HCEC 1CT (cell line): ENCODE data around the gene ESR1.
"Not testable (repeated sequence)": the region's sequence is repeated elsewhere in the genome, so short reads cannot be mapped to it uniquely, and the experiment has no call there.

Experiments used
- DNase-seq: peaks from one replicate; pipeline ENCODE4 v3.0.0-alpha.2; 2017

The ESR1 gene

GRCh38 chr6:151998784-151999183 is 191.3 kb downstream of the ESR1 start:
- no peak for DNase-seq

GRCh38 chr6:151999194-151999593 is 191.7 kb downstream of the ESR1 start:
- no peak for DNase-seq

- no peak for DNase-seq
Observed at GRCh38 chr6:152001408-152001807, 193.9 kb downstream of the ESR1 start.

- DNase-seq = no peak
Observed at GRCh38 chr6:152002306-152002705, 194.8 kb downstream of the ESR1 start.

GRCh38 chr6:152004036-152004566 is 196.6 kb downstream of the ESR1 start:
- DNase-seq = peak; percentile 24

- no peak for DNase-seq
Observed at GRCh38 chr6:152004896-152005295, 197.4 kb downstream of the ESR1 start.

- no peak for DNase-seq
Observed at GRCh38 chr6:152008779-152009178, 201.3 kb downstream of the ESR1 start.

- DNase-seq = no peak
Observed at GRCh38 chr6:152012227-152012626, 204.7 kb downstream of the ESR1 start.

GRCh38 chr6:152018876-152019275 is 211.4 kb downstream of the ESR1 start:
- no peak for DNase-seq

- DNase-seq = no peak
Observed at GRCh38 chr6:152022303-152022702, 214.8 kb downstream of the ESR1 start.

GRCh38 chr6:152023613-152024012 is 216.1 kb downstream of the ESR1 start:
- no peak for DNase-seq

- no peak for DNase-seq
Observed at GRCh38 chr6:152026291-152026690, 218.8 kb downstream of the ESR1 start.

GRCh38 chr6:152026744-152027143 is 219.3 kb downstream of the ESR1 start:
- not testable (repeated sequence) for DNase-seq

- DNase-seq = not testable (repeated sequence)
Observed at GRCh38 chr6:152033765-152034164, 226.3 kb downstream of the ESR1 start.

- no peak for DNase-seq
Observed at GRCh38 chr6:152034631-152035030, 227.1 kb downstream of the ESR1 start.

- DNase-seq = no peak
Observed at GRCh38 chr6:152046118-152046517, 238.6 kb downstream of the ESR1 start.

GRCh38 chr6:152048921-152049320 is 241.4 kb downstream of the ESR1 start:
- DNase-seq = no peak

- no peak for DNase-seq
Observed at GRCh38 chr6:152049502-152049901, 242.0 kb downstream of the ESR1 start.

GRCh38 chr6:152050451-152051195 is 243.1 kb downstream of the ESR1 start:
- DNase-seq = no peak

- no peak for DNase-seq
Observed at GRCh38 chr6:152052061-152052460, 244.6 kb downstream of the ESR1 start.

GRCh38 chr6:152053332-152053731 is 245.8 kb downstream of the ESR1 start:
- no peak for DNase-seq

- peak; percentile 50 for DNase-seq
Observed at GRCh38 chr6:152054441-152054840, 247.0 kb downstream of the ESR1 start.

GRCh38 chr6:152055517-152055916 is 248.0 kb downstream of the ESR1 start:
- no peak for DNase-seq

- DNase-seq = no peak
Observed at GRCh38 chr6:152057832-152058498, 250.5 kb downstream of the ESR1 start.
